H1 (cell line): Measurements from ENCODE around the gene TCEA2. TPM values are rescaled to one million over a fixed set of nuclear protein-coding genes. Genes with fewer than 3 reads are reported as not detected.

Source experiments
- CTCF ChIA-PET: fragments of 300-600 bp; sonication (Branson Sonifier 250); formaldehyde crosslinking; loops from one replicate; lab custom pipeline; 2021; ENCODE audit not compliant: partially characterized antibody; lab: Charles Lee
- POLR2A ChIA-PET: fragments of 300-600 bp; sonication (Branson Sonifier 250); formaldehyde crosslinking; loops from one replicate; lab custom pipeline; 2021; ENCODE audit warnings: inconsistent platforms; ENCODE audit not compliant: partially characterized antibody; lab: Charles Lee
- DNase-seq, 2 experiments: peaks; one replicate each; pipeline versions ENCODE4 v3.0.0 to v3.0.0-alpha.2; 2010 to 2022; ENCODE audit warnings: low spot score in 2 of 2, low read depth in 1 of 2, mixed read lengths in 1 of 2
- FAIRE-seq: peaks from 2 replicates; lab custom pipeline; 2011; peaks lifted over from hg19 to GRCh38; lab: Jason Lieb, UNC
- H2AFZ ChIP-seq: 2 replicates; pipeline ENCODE4 v1.8.1; 2012; ENCODE audit warnings: low read length, inconsistent platforms
- H2AK5ac ChIP-seq: 2 replicates; pipeline ENCODE4 v1.6.1; 2013; ENCODE audit warnings: low read depth, low read length
- H2BK120ac ChIP-seq: replicated peaks from 2 replicates; pipeline ENCODE3; 2013; ENCODE audit warnings: low read depth, low read length, inconsistent platforms
- H2BK12ac ChIP-seq: 2 replicates; pipeline ENCODE4 v1.6.1; 2013; ENCODE audit warnings: low read depth, low read length
- H2BK15ac ChIP-seq: 2 replicates; pipeline ENCODE4 v1.6.1; 2013; ENCODE audit warnings: low read length
- H2BK20ac ChIP-seq: 2 replicates; pipeline ENCODE4 v1.6.1; 2013; ENCODE audit warnings: low read length
- H2BK5ac ChIP-seq: 2 replicates; pipeline ENCODE4 v1.6.1; 2013; ENCODE audit warnings: low read depth, low read length
- H3K14ac ChIP-seq: 2 replicates; pipeline ENCODE4 v1.6.1; 2013; ENCODE audit warnings: inconsistent platforms; ENCODE audit not compliant: insufficient read length
- H3K18ac ChIP-seq: 2 replicates; pipeline ENCODE4 v1.6.1; 2013; ENCODE audit warnings: low read length; ENCODE audit errors: extremely low read depth
- H3K23ac ChIP-seq: 2 replicates; pipeline ENCODE4 v1.6.1; 2013; ENCODE audit warnings: inconsistent platforms; ENCODE audit not compliant: insufficient read length
- H3K23me2 ChIP-seq: 2 replicates; pipeline ENCODE4 v1.6.1; 2013; ENCODE audit warnings: low read depth, low read length
- H3K27ac ChIP-seq: 2 replicates; pipeline ENCODE4 v1.6.1; 2011; ENCODE audit warnings: low read depth, low read length, inconsistent platforms
- H3K27me3 ChIP-seq, 4 experiments: replicated peaks in 1 of 4; 1 replicate in 1 of 4; 2 replicates in 3 of 4; pipeline versions ENCODE4 v1.6.1 to v1.8.1; 2011 to 2013; ENCODE audit warnings: low read length in 3 of 4, mild to moderate bottlenecking in 3 of 4, inconsistent platforms in 2 of 4, mixed read lengths in 2 of 4, moderate library complexity in 1 of 4; ENCODE audit not compliant: control insufficient read depth in 3 of 4, insufficient read depth in 3 of 4; ENCODE audit errors: extremely low read depth in 1 of 4
- H3K36me3 ChIP-seq, 4 experiments: 2 replicates each; pipeline versions ENCODE4 v1.6.1 to v1.8.1; 2011 to 2013; ENCODE audit warnings: mild to moderate bottlenecking in 4 of 4, low read length in 3 of 4, moderate library complexity in 2 of 4, control low read depth in 1 of 4, inconsistent platforms in 1 of 4; ENCODE audit not compliant: insufficient read depth in 4 of 4, control insufficient read depth in 2 of 4
- H3K4ac ChIP-seq: replicated peaks from 2 replicates; pipeline ENCODE3; 2013; ENCODE audit warnings: low read length, low read depth, mixed read lengths, inconsistent platforms; ENCODE audit not compliant: insufficient read length
- H3K4me1 ChIP-seq, 4 experiments: replicated peaks in 1 of 4; 1 replicate in 1 of 4; 2 replicates in 3 of 4; pipeline versions ENCODE4 v1.6.1 to v1.8.1; 2011 to 2013; ENCODE audit warnings: low read length in 3 of 4, inconsistent platforms in 2 of 4, mixed read lengths in 1 of 4; ENCODE audit not compliant: insufficient read depth in 4 of 4, control insufficient read depth in 3 of 4
- H3K4me2 ChIP-seq, 2 experiments: 2 replicates each; pipeline versions ENCODE4 v1.6.1 to v1.8.1; 2011 to 2013; ENCODE audit warnings: low read depth in 2 of 2, low read length in 2 of 2, control low read depth in 1 of 2, inconsistent platforms in 1 of 2, mild to moderate bottlenecking in 1 of 2; ENCODE audit not compliant: insufficient read depth in 1 of 2
- H3K4me3 ChIP-seq, 4 experiments: fragments of 200-600, 300-600 bp in 1 of 4; sonication (generic), shearing (Covaris generic), sonication (Bioruptor Twin) in 1 of 4; 2 replicates each; pipeline versions ENCODE4 v1.5.1 to v1.8.1; 2011 to 2016; ENCODE audit warnings: low read length in 4 of 4, low read depth in 3 of 4, control low read depth in 2 of 4, inconsistent platforms in 2 of 4, mild to moderate bottlenecking in 2 of 4, mixed read lengths in 1 of 4, moderate library complexity in 1 of 4; ENCODE audit not compliant: insufficient read depth in 2 of 4; ENCODE audit errors: extremely low read depth in 1 of 4
- H3K56ac ChIP-seq: replicated peaks from 2 replicates; pipeline ENCODE3; 2013; ENCODE audit warnings: low read depth, mild to moderate bottlenecking, mixed read lengths, low read length, inconsistent platforms; ENCODE audit not compliant: insufficient read length
- H3K79me1 ChIP-seq: 2 replicates; pipeline ENCODE4 v1.6.1; 2013; ENCODE audit warnings: low read depth, low read length, control low read depth
- H3K79me2 ChIP-seq, 2 experiments: 2 replicates each; pipeline versions ENCODE4 v1.6.1 to v1.8.1; 2012 to 2013; ENCODE audit warnings: low read length in 2 of 2, mild to moderate bottlenecking in 2 of 2, inconsistent platforms in 1 of 2; ENCODE audit not compliant: insufficient read depth in 2 of 2, control insufficient read depth in 1 of 2
- H3K9ac ChIP-seq, 4 experiments: replicated peaks in 1 of 4; 1 replicate in 1 of 4; 2 replicates in 3 of 4; pipeline versions ENCODE4 v1.6.1 to v1.8.1; 2011 to 2013; ENCODE audit warnings: low read depth in 3 of 4, low read length in 3 of 4, control low read depth in 2 of 4, mild to moderate bottlenecking in 2 of 4, moderate library complexity in 2 of 4, inconsistent platforms in 1 of 4; ENCODE audit errors: extremely low read depth in 1 of 4
- H3K9me3 ChIP-seq, 2 experiments: 2 replicates each; pipeline versions ENCODE4 v1.6.1 to v1.8.1; 2012 to 2013; ENCODE audit warnings: mild to moderate bottlenecking in 2 of 2, moderate library complexity in 2 of 2, control low read depth in 1 of 2, inconsistent platforms in 1 of 2, low read depth in 1 of 2, low read length in 1 of 2, mixed read lengths in 1 of 2; ENCODE audit not compliant: insufficient read depth in 2 of 2
- H4K20me1 ChIP-seq, 2 experiments: replicated peaks in 1 of 2; 2 replicates each; pipeline versions ENCODE3 to v1.8.1; 2011 to 2013; ENCODE audit warnings: inconsistent platforms in 2 of 2, low read length in 2 of 2, mild to moderate bottlenecking in 1 of 2; ENCODE audit not compliant: insufficient read depth in 2 of 2, control insufficient read depth in 1 of 2
- H4K5ac ChIP-seq: 2 replicates; pipeline ENCODE4 v1.6.1; 2013; ENCODE audit warnings: low read length, low read depth, mixed read lengths, inconsistent platforms; ENCODE audit not compliant: insufficient read length
- H4K8ac ChIP-seq: 2 replicates; pipeline ENCODE4 v1.8.0; 2013; ENCODE audit warnings: mild to moderate bottlenecking, moderate library complexity, low read length, inconsistent platforms; ENCODE audit not compliant: insufficient read depth; ENCODE audit errors: extremely low read depth
- H4K91ac ChIP-seq: replicated peaks from 2 replicates; pipeline ENCODE3; 2013; ENCODE audit warnings: low read length, mixed read lengths, inconsistent platforms; ENCODE audit not compliant: insufficient read length
- CREB1 ChIP-seq: IDR thresholded peaks from 2 replicates; pipeline ENCODE4 v1.6.1; 2012; ENCODE audit warnings: inconsistent platforms
- E2F6 ChIP-seq: IDR thresholded peaks from 2 replicates; pipeline ENCODE4 v1.6.1; 2012; ENCODE audit warnings: inconsistent platforms
- GTF2F1 ChIP-seq: IDR thresholded peaks from 2 replicates; pipeline ENCODE4 v1.6.1; 2012; ENCODE audit warnings: low read depth, low read length, improper control_type of control experiment, borderline replicate concordance
- SIRT6 ChIP-seq: IDR thresholded peaks from one replicate; pipeline ENCODE4 v1.7.1; 2012; ENCODE audit warnings: low read length, inconsistent platforms
- WGBS, 2 experiments: shearing (Covaris generic) in 1 of 2; methylation state at CpG; one replicate each; pipeline versions ENCODE4 v1.1.6 to v1.1.7; 2013 to 2015; ENCODE audit warnings: low lambda C conversion rate in 2 of 2, mixed read lengths in 2 of 2, inconsistent platforms in 1 of 2, low coverage in 1 of 2, missing lambda C conversion rate in 1 of 2; ENCODE audit not compliant: insufficient replicate concordance in 2 of 2, insufficient coverage in 1 of 2, insufficient read length in 1 of 2; ENCODE audit errors: extremely low coverage in 1 of 2, missing lambda C conversion rate in 1 of 2; 5-methylcytosine and 5-hydroxymethylcytosine counted together
- polyA plus RNA-seq, 7 experiments: library from polyadenylated mRNA; depleted of rRNA in 3 of 7; stranded (reverse) in 5 of 7; unstranded in 2 of 7; fragments of >200 nt in 5 of 7; fragments of 200-250 nt in 2 of 7; gene quantifications; 1 replicate in 5 of 7; 2 replicates in 1 of 7; 4 replicates in 1 of 7; pipeline versions ENCODE4 v1.2.1 to v1.2.3, GENCODE V29; 2011 to 2013; ENCODE audit warnings: missing spikeins in 2 of 7, mixed read lengths in 2 of 7
- total RNA-seq: library from RNA; stranded (reverse); fragmentation: NEBNext Ultra II Directional; extraction: Animal tissue kit (Norgen Biotek cat#: 25700); gene quantifications from 2 replicates; pipeline ENCODE4 v1.2.1, GENCODE V29; 2021

The TCEA2 gene
- total and polyA plus RNA-seq, 2 of the 8 experiments (the other 6 are each of a cell fraction or from before 2014, with no cell fraction given), result 41.4 to 42.3 TPM

GRCh38 chr20:64025101-64025825 is 37.7 kb upstream of the TCEA2 start:
- Histone ChIP-seq H3K4ac (no peak overlapping the region), H3K23me2 (0 out of 2 replicates have a peak, but pooled peaks cover 4% of the 10 kb centered on the region), H4K91ac (no peak overlapping the region), H3K14ac (no peak overlapping the region), H3K18ac (no peak overlapping the region), H3K4me3 (no peak overlapping the region), H3K56ac (no peak overlapping the region), H2BK15ac (no peak overlapping the region), H2AK5ac (no peak overlapping the region), H3K27ac (no peak overlapping the region), H2BK5ac (no peak overlapping the region), H2AFZ (no peak overlapping the region), H2BK20ac (no peak overlapping the region), H3K4me2 (no peak overlapping the region), H4K5ac (no peak overlapping the region), H4K20me1 (peaks cover 3 to 19% of the 10 kb centered on the region in 2 experiments), H4K8ac (no peak overlapping the region), H3K27me3 (no peaks in the 10 kb centered on the region), H3K36me3 (peaks cover 21 to 56% (median 46%) of the 10 kb centered on the region in 4 experiments), H2BK120ac (no peak overlapping the region), H2BK12ac (no peak overlapping the region), H3K4me1 (no peaks in the 10 kb centered on the region), H3K79me2 (no peaks in the 10 kb centered on the region), H3K79me1 (peaks cover 10% of the 10 kb centered on the region), H3K23ac (no peak overlapping the region), H3K9ac (no peak overlapping the region), H3K9me3 (no peaks in the 10 kb centered on the region)
- FAIRE-seq, result no peak
- no peak for TF ChIP-seq SIRT6
- no peak for TF ChIP-seq E2F6
- no peak for TF ChIP-seq GTF2F1
- no peak for TF ChIP-seq CREB1
- POLR2A ChIA-PET, result interaction anchor here (0.7 kb wide), 1 partner anchor 9 kb away, joined by 3 read pairs; no protein-coding TSS in a partner anchor
- WGBS, 2 experiments, result 89% methylated on average over 18 of the region's 18 CpGs; no CpG with 5 or more reads in 1 of the 2 experiments
- CTCF ChIA-PET, result interaction anchor here (3.0 kb wide), 1 partner anchor 95 kb away, joined by 17 read pairs; no protein-coding TSS in a partner anchor
- DNase-seq, result no peak
